ENCODE data around the gene SPAM1.
"Not testable (repeated sequence)": the region's sequence is repeated elsewhere in the genome, so short reads cannot be mapped to it uniquely, and the experiment has no call there.

Gene SPAM1

GRCh38 chr7:123961771-123962170, 36.7 kb downstream of the SPAM1 start:
- no peak for DNase-seq

GRCh38 chr7:123966936-123967335, 41.9 kb downstream of the SPAM1 start:
- peak; percentile 18 to 42 for DNase-seq

GRCh38 chr7:123972045-123972444, 47.0 kb downstream of the SPAM1 start:
- DNase-seq: no peak

DNA sequence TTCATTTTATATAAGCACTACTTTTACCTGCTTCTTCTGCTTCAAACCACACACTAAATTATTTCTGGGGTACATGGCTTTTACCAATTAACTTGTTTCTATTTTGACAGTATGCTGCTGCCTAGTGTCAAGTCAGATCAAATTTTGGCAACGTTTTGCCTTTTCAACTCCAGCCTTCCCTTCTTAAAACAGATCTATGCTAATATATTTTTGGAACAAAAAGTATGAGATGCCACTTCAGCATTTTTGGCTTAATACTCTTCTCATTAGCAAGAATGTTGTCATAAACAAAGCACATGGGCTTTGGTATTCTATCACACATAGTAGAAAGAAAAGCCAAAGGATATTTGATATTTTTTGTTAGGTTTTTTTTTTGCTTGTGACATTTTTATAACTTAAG, 47.8 kb downstream of the SPAM1 start:
- no peak for DNase-seq

DNA sequence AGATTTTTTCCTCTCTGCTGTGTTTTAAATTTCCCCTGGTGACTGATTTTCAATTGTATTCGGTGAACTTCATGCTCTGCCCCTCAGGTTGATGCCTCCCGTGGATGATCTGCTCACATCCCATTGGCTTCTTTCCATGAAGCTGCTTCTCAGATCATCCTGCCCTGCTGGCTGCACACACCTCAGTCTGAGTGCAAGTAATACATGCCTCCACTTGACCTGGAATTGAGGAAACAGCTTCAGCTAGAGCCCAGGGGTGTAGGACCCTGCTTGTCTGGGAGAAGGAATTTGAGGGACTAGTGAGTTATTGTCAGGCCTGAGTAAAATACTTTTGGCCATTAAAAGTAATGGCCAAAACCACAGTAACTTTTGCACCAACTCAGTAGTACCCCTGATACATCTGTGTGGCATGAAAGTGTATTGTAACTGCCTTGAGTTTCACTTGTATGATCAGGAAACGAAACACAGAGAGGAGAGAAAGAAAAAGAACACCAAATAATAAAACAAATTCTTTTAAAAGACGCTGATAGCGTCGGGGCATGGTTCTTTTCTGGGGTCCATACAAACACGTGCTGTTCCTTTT, 49.4 kb downstream of the SPAM1 start:
- no peak for DNase-seq

- DNase-seq: no peak
Observed at GRCh38 chr7:123975084-123975483, 50.0 kb downstream of the SPAM1 start.

GRCh38 chr7:123977081-123977480, 52.0 kb downstream of the SPAM1 start:
- DNase-seq: no peak

- DNase-seq: no peak
Observed at GRCh38 chr7:123979876-123980275, 54.8 kb downstream of the SPAM1 start.

DNA sequence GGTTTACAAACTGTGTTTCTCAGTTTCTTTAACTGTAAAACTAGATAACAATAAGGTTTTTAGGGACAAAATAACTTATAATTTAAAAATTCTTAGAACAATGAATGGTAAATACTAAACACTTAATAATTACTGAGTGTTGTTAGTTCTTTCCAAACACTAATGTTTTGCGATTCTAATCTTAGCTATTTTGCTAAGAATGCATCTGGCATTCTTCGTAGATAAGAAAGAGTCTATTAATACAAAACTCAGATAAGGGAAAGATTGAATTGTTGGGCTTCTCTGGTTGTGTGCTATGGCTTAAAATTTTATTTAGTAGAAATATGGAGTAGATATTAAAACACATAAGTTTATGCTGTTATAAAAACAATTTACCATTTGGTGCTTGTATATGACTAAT, 62.4 kb downstream of the SPAM1 start:
- no peak for DNase-seq

GRCh38 chr7:123992913-123993518, 68.0 kb downstream of the SPAM1 start:
- DNase-seq: no peak

GRCh38 chr7:123993996-123994395, 69.0 kb downstream of the SPAM1 start:
- DNase-seq: no peak

GRCh38 chr7:123994449-123994848, 69.4 kb downstream of the SPAM1 start:
- DNase-seq: no peak

GRCh38 chr7:123995617-123996326, 70.7 kb downstream of the SPAM1 start:
- no peak for DNase-seq

GRCh38 chr7:123996327-123996625, 71.2 kb downstream of the SPAM1 start:
- no peak for DNase-seq

GRCh38 chr7:123998921-123999320, 73.9 kb downstream of the SPAM1 start:
- no peak for DNase-seq

DNA sequence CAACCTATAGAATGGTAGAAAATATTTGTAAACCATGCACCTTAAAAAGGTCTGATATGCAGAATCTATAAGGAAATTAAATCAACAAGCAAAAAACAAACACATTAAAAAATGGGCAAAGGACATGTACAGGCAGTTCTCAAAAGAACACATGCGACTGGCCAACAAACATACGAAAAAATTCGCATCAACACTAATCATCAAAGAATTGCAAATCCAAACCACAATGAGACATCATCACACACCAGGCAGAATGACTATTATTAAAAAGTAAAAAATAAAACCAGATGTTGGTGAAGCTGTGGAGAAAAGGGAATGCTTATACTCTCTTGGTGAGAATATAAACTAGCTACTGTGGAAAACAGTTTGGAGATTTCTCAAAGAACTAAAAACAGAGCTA, 74.7 kb downstream of the SPAM1 start:
- no peak for DNase-seq

- not testable (repeated sequence) for DNase-seq
Observed at GRCh38 chr7:124008296-124008695, 83.3 kb downstream of the SPAM1 start.

- no peak for DNase-seq
Observed at GRCh38 chr7:124009321-124009720, 84.3 kb downstream of the SPAM1 start.

Data from AML-193 (cell line).